Measurements from ENCODE around the gene RIMBP2.

The RIMBP2 gene

DNA sequence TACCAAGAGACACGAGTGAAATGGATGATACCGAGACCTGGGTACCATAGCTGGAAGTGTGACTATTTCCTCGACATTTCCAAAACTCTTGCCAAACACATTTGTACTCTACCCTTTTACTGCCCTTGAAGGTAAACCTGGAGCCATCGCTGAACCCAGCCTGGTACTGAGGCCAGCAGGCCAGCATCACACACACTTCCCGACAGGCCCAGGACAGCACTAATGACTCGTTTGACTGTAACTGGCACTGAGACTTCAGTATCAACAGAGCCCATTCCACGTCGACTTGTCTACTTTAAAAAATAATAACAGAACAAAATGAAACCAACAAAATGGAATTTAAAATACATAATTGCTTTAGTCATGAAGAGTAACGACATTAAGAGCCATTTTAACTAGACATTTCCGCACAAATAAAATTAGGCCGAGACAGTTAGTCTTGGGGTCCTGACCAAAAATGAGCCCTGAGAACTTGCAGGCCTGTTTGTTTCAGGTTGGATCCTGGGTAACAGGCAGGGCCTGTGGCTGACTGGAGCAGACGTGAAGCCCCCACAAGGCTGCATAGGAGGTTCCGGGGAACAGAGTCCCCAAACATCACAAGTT is 94.3 kb downstream of the RIMBP2 start:
- DNase-seq = no peak

DNA sequence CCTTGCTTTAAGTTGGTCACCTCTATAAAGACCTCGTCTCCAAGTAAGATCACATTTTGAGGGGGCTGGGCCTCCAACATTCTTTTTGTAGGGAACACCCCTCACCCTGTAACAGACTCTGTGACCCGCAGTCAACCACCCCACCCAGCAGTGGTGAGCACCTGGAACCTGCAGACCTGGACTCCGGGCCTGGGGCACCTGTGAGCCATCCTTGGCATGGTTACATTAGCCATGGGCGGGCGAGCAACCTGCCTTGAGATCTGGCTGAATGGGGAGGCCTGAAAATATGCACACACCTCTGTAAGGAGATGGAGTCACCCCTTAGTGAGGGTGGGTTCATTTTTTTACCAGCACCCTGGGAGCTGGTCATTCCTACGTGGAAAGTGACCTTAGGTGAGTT is 95.3 kb downstream of the RIMBP2 start:
- no peak for DNase-seq

DNA sequence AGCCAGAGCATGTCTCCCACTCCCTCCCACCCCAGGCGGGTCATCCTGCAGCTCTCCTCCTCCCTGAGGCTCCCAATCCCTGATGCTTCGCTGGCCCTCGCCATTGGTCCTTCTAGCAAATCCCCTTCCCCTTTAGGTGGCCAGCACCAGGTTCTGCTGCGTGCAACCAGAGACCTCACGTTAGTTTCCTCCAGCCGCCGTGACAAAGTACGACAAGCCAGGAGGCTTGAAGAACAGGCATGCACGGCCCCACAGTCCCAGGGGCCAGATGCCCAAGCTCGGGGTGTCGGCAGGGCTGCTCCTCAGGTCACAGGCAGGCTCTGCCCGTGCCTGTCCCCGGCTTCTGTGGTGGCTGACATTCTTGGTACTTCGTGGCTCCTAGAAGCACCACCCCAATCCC is 95.8 kb downstream of the RIMBP2 start:
- no peak for DNase-seq

DNA sequence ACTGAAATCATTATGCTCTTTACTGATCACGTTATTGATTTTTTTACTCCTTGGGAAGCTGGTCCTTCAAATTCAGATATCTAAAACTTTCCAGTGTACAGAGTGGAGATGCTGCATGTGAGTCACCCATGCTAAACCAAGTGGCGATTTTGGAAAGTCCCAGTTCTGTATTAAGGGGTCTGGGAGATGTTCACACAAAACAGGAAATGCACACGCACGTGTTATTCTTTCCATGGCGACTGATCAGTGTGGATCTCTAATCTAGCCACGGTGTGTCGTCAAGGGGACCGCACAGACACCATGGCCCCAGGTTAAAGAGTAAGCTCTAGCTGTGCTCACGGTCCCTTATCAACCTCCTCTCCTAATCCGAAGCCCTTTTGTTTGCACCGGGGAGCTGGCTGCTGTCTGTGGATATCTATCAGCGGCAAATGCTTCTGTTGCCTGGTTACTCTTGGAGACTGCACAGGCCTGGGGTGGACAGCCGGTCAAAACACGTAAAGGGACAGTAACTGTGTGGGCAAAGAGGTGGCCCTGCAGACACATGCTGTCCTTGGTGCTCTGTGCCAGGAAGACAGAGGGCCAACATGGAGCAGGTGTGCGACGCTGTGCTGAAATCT is 96.6 kb downstream of the RIMBP2 start:
- no peak for DNase-seq

DNA sequence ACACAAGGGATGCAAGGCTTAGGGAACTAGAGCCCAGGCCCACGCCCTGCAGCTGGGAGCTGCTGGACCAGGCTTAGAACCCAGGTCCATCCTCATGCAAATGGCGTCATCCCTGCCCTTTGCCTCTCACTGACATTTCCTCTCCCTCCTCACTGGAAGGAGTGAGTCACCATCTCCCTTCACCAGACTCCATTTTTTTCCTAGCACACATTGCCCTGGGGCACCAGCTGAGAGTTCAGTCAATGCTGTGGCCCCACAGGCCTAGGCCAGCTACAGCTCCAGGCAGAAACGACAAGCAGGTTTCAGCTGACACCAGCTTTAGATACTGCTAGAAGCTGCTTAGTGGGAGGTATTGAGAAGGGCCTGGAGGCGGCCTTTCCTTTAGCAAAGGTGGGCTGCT is 98.9 kb downstream of the RIMBP2 start:
- no peak for DNase-seq

DNA sequence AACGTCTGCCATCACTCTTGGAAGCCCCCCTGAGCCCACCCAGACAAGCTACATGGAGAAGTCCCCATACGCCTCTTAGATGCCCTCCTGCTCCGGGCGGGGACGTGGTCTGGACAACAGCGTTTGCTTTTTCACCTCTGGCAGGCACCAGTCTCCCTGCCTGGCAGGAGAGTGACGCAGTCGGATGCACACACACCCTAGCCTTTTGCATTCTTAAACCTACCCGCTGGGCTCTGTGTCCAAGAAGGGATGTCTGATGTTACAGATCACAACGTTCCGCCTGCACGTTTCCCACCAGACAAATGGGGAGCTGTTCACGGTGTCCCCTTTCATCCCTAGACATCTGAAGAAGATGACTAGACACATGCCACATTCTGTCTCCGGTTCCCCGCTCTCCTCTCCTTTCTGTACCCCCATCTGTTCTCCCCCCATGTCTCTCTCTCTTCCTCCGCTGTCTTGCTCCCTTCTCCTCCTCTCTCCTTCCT is 100.2 kb downstream of the RIMBP2 start:
- DNase-seq = no peak

DNA sequence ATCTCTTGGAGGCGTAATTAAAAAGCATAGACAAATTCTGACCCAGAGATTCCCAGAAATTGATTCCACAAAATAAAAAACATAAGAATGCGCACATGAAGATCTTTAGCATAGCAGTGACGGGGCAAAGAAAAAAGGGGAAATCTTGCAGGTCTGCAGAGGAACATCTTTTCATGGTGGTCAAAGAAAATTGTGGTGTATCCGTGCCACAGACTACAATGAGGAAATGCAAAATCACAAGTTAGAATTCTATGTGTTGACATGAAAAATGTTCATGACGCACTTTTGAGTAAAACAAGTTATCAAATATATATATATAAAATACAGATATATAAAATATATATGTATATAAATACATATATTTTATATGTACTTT is 101.6 kb downstream of the RIMBP2 start:
- no peak for DNase-seq

DNA sequence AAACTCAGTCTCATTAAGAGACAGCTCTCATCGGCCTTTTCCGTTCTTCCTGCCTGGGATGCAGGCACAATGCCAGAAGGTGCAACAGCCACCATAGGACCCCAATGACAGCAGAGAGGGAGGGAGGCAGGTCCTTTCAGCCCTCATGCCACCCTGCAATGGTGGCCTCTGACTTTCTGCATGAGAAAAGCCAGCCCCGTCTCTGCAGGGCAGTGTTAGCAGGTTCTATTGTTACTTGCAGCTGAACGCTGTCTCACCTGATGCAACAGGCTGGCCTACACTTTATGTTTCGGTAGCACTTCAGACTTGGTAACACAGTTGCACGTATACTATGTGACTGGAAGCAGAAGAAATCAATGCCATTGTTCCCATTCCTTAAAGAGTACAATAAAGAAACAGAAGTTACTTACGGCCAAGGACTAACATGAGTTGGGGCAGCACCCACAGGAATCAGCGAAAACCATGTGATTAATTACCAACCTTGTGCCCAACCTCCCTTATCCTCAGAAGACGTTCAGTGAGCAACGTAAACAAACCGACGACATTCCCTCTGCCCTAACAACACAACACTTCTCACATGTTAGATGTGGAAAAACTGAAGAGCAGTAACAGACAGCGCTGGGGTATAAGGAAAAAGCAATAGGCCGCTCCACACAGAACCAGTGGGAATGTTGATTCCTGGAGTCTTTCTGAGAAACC is 102.1 kb downstream of the RIMBP2 start:
- DNase-seq = no peak

DNA sequence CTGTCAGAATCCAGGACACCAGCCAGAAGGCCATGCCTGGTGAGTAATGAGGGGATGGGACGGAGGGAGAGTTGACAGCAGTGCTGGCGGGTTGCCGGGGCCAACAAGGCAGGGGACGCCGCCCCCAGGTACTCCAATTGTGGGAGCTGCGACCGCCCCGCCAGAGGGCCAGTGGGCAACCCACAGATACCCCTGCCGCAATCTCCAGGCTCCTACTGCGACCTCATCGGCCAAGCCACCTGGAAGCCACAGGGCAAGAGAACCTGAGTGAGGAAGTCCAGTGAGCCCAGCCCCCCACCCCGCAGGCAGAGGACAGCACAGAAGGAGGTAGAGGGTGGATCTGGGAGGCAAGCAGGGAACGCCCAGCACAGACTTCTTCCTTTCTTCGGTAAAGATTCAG is 103.0 kb downstream of the RIMBP2 start:
- no peak for DNase-seq

DNA sequence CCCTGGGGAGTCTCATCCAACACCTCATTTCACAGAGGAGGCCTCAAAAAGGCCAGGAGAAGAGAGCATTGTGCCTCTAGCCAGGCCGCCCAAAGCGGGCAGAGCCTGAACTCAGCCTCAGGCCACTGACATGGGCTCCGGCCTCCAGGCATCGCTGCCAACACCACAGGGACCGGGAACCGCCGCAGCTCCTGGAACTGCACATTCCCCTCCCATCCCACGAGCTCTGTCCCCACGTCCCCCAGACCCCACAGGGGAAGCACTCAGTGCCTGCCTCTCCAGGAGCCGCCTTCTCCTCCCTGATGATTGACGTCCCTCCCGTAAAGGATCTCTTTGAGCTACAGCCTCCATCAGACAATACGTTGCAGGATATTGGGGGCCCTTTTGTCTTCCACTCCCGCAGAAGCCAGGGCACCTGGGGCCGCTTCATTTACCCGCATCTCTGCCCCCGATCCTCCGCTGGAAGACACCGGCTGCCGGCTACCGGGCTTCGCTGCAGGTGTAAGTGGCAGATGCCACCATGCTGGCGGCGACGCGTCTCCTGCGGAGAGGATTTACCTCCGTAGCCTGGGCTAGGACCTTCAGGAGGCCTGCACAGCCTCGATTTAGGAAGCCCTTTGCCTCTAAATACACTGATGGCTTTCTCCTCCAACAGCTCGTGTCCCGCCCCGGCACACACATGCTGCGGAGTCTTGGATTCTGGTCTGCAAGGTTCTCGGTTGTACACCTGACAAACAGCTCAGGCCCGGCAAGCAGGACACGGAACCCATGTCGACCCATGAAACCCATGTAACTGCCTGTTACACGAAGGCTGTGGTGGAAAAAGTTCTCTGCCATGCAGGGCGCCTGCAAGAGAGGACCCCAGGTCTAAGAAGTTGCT is 104.8 kb downstream of the RIMBP2 start:
- no peak for DNase-seq

DNA sequence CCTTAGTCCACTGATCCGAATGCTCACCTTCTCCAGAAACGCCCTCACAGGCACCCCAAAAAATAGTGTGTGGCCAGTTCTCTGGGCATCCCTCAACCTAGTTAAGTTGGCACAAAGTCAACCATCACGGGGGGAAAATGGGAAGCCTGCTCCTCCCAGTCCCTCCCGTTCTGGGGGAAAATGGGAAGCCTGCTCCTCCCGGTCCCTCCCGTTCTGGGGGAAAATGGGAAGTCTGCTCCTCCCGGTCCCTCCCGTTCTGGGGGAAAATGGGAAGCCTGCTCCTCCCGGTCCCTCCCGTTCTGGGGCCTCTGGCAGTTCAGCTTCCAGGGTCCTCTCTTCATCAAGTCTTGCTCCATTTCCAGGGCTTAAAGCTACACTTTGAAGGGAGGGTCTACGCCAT is 106.1 kb downstream of the RIMBP2 start:
- no peak for DNase-seq

DNA sequence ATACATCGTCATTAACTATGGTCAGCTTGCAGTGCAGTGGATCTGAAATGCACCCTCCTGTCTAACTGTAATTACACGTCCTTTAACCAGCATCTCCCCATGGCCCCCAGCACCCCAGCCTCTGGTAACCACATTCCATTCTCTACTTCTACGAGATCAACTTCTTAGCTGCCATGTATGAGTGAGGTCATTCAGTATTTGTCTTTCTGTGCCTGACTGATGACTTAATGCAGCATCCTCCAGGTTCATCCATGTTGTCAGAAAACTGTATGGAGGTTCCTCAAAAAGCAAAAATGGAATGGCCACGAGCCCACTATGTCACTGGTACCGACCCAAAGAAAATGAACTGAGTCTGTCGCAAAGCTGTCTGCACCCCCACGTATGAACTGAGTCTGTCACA is 107.3 kb downstream of the RIMBP2 start:
- no peak for DNase-seq

DNA sequence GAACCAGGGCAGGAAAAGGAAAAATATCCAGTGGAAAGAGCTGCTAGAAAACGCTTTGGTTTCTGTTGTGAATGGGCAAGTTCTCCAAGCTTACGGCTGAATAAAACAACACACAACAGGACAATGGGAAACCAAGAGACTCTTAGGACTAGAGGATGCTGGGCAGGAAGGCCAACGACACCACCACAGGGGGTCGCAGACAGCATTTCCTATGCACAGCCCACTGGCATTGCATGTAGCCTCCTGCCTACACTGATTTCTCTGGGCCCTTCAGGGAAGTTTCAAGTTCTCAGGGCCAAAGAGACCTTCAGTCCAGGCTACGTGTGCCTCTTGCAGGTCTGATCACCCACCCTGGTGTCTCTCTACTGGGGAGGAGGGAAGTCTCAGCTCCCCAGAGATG is 108.0 kb downstream of the RIMBP2 start:
- DNase-seq = no peak

DNA sequence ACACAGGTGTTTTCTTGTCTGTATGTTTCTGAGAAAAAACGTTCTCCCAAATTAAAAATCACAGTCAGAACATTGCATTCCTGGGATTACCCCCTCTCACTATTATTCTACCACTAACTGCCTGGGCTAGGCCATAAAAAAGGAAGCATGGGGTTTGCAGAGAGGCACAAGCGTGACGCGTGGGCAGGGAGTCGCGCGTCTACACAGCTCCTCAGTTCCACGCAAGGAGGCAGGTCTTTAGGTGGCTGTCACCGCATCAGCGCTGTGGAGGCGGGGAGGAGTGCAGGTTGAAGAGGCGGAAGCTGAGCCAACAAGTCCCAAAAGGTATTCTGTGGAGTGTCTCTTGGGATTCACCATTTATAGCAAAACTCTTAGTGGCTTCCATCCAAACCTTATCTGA is 109.9 kb downstream of the RIMBP2 start:
- no peak for DNase-seq

DNA sequence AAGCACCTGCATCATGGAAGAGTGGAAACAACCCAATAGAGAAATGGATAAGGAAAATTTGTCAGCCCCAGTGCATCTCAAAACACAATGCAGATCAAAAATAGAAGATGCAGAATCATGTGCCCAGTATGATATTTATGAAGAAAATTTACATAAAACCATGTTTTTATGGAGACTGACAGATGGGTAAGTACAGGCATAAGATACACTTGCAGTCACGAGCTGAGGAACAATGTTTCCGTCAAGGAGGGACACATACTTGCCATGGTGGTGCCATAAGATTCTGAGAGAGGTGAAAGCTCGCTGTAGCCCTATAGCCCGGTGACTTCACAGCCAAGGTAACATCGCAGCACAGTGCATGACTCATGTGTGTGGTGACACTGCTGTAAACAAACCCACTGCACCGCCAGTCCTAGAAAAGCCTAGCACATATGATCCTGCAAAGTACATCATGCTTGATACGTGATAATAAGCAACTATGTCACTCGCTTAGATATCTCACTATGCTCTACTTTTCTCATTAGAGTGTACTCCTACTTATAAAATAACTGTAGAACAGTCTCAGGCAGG is 112.6 kb downstream of the RIMBP2 start:
- DNase-seq = no peak

DNA sequence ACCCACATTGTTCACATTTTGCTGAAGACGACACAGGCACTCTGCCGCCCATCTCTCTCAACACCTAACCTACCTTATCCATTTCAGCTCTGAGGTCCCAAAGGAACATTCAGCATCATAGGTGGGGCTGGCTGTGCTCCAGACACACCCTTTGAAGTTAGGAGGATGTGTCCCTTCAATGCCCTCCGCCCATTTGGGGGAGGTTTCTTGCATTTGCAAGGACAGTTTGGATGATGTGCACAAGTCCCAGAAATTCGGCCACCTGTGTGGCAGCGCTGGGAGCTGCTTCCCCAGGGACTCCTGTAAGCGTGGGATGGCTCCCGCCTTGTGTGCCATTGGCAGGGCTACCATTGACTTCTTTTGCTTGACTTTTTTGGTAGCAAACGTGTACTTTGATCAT is 113.8 kb downstream of the RIMBP2 start:
- no peak for DNase-seq

DNA sequence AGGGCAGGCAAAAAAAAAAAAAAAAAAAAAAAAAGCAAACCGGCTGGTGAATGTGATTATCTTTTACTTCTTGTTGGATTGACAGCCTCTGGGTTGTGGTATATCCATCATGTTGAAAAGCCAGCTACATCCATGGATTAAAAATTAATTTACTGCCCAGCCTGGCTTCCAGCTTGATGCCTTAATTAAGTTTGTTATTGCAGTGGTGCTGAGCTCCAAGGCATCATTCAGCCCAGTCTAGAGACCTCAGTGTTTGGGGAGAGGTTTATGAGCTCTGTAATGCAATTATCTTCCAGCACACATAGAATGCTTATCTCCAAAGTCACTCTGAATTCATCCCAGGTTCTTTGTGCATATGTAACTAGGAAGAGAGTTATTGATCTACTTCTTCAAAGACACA is 114.8 kb downstream of the RIMBP2 start:
- DNase-seq = no peak

DNA sequence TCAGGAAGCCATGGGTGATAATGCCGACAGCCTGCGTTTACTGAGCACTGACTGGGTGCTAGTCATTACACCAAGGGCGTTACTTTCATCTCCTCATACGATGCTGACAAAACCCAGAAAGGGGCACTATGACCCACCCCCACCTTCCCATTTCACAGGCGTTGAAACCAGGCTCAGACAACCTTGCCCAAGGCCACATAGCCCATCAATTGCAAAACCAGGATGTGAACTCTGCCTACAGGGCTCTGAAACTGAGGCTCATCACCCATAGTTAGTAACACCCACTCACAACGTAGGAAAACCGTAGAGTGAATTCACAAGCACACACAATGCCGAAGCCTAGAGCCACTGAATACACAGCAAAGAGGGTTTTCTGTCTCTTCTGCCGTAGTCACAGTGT is 119.9 kb downstream of the RIMBP2 start:
- no peak for DNase-seq

DNA sequence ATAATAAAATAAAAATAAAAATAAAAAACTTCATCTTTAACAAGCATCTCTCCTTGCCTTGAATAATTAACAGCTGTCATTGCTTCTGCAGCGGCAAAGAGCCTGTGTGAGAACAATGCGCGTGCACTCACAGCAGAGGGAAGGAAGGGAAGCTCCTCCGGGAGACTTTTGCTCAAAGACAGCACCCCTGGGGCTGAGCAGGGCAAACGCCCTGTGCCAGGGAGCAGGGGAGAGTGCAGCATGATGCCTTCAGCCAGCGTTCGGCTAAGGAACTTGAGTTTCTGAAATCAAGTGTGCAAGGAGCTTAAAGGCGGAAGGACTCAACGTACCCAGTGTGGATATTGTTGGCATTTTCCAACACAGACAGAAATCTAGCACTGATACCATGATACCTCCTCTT is 120.5 kb downstream of the RIMBP2 start:
- no peak for DNase-seq

DNA sequence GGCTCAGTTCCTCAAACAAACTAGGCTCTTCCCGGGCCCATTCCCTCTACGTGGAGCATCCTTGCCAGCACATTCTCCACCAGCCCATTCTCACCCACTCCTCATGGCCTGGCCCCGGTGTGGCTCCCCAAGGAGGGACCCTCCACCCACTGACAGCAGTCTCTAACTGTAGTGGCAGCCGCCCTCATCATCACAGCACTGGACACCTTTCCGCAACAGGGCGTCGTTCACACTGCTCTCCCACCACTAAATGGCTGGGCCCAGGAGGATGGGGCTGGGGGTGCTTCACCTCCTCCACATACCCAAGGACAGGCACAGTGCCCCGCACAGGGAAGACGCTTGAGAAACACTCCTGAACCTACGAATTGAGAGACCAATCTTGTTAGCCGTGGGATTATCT is 123.0 kb downstream of the RIMBP2 start:
- no peak for DNase-seq

DNA sequence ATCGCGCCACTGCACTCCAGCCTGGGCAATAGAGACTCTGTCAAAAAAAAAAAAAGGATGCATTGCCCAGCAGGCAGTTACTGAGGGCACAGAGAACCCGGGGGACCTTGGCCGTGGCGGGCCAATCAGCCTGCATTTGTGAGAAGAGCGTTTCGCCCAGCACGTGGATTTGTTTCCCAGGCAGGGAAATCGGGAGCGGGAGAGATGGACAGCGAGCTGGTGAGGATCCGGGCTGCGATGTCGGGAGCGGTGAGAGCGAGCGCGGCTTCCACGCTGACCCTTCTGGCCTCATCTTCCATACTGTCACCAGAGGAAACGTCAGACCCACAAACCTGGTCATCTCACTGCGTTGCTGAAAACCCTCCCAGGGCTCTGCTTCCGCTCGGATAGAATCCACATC is 123.5 kb downstream of the RIMBP2 start:
- no peak for DNase-seq

DNA sequence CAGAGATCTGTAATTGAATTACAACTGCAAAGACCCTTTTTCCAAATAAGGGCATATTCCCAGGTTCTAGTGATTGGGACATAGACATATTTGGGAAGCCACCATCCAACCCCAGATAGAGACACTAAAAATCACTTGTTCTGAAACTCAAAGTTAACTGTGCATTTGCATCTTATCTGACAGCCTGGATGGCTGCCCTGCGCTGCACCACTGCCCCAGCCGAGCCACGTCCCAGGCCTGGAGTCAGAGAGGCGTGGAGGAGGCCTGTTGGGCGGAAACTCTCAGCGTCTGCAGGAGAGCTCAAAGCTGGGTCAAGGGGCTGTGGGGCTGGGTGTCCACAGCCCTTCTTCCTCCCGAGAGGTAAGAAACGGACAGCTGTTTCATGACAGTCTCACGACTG is 124.4 kb downstream of the RIMBP2 start:
- no peak for DNase-seq

DNA sequence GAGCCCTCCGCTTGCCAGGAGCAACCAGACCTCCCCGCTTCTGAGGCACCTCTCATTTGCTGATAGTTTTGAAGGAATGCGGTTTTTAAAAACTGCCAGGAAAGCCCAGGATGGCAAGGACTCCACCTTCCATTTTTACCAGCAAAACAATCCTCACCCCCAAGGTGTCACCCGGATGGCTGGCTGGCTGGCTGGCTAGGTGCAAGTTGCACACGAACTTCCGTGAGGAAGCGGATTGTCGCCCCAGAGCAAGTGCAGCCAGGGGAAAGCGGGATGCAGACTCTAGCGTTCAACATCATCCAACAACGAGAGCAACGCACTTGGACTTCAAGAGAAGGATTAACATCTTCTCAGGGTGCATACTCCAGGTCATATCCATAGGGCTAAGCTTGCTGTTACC is 125.4 kb downstream of the RIMBP2 start:
- DNase-seq = no peak
